Mammary epithelial cell (primary cell): ENCODE measurements around the gene CHCHD10.

Experiments used
- CTCF ChIP-seq, 2 donors: IDR thresholded peaks in 1 of 2; conservative IDR thresholded peaks in 1 of 2; 2 replicates each; pipeline ENCODE4 v1.5.1; 2011 to 2012; ENCODE audit warnings: inconsistent platforms in 2 of 2, low read length in 2 of 2, mild to moderate bottlenecking in 2 of 2, control low read depth in 1 of 2, low read depth in 1 of 2; ENCODE audit not compliant: insufficient read depth in 1 of 2; ENCODE audit errors: extremely low read depth in 1 of 2
- EZH2 ChIP-seq: IDR thresholded peaks from 2 replicates; pipeline ENCODE4 v1.6.1; 2012; ENCODE audit warnings: low read length, inconsistent platforms, borderline replicate concordance

GRCh38 chr22:23720855-23721254 is 46.9 kb downstream of the CHCHD10 start:
- TF ChIP-seq CTCF (conservative IDR thresholded peaks at IDR 0.05 in 1 of 2, IDR thresholded peaks at IDR 0.05 in 1 of 2; ENCODE audit: extremely low read depth in 1 of 2, insufficient read depth in 1 of 2, low read depth in 1 of 2, low read length in 2 of 2) (no peak), EZH2 (no peak)
